GM23248 (cell line): ENCODE results near the gene LFNG.

Source experiments
- EZH2 ChIP-seq: fragments of 200-600 bp; sonication (generic); IDR thresholded peaks from 2 replicates; pipeline ENCODE4 v1.6.1; 2018; ENCODE audit warnings: antibody characterized with exemption, mild to moderate bottlenecking; ENCODE audit not compliant: insufficient read depth, poor library complexity, severe bottlenecking
- EZH2phosphoT487 ChIP-seq: fragments of 200-600 bp; sonication (generic); IDR thresholded peaks from 2 replicates; pipeline ENCODE4 v1.6.1; 2018; ENCODE audit warnings: antibody characterized with exemption, moderate library complexity, mild to moderate bottlenecking, low read depth; ENCODE audit not compliant: insufficient read depth

DNA sequence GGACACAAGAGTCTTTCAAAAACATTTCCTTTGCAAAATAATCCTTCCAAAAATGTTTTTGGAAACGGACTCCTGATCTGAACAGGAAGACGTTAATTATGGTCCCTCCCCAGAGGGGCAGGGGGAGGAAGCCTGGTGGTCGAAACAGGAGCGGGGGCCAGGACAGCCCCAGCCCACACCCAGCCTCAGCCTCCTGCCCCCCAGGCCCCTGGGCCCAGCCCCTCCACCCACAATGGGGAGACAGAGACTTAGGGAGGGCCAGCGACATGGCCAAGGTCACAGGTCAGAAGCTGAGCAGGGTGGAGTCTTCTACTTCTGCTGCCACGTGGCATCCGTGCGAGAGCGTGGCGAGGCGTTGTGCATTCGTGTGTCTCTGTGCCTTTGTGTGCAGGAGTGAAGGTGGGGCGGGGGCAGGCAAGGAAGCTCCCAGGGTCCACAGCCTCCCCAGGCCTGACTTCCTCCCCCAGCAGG is 29.4 kb upstream of the LFNG start:
- TF ChIP-seq EZH2 (no peak), EZH2phosphoT487 (no peak)
